ENCODE data around the gene KRTAP10-6. TPM values are rescaled to one million over a fixed set of nuclear protein-coding genes. Genes with fewer than 3 reads are reported as not detected.
A peak's percentile ranks its signal among the peaks of the same experiment; 100 is the strongest.
"Not testable (repeated sequence)": the region's sequence is repeated elsewhere in the genome, so short reads cannot be mapped to it uniquely, and the experiment has no call there.

The KRTAP10-6 gene
- total RNA-seq, 1 donor from 2014 or later: not detected

DNA sequence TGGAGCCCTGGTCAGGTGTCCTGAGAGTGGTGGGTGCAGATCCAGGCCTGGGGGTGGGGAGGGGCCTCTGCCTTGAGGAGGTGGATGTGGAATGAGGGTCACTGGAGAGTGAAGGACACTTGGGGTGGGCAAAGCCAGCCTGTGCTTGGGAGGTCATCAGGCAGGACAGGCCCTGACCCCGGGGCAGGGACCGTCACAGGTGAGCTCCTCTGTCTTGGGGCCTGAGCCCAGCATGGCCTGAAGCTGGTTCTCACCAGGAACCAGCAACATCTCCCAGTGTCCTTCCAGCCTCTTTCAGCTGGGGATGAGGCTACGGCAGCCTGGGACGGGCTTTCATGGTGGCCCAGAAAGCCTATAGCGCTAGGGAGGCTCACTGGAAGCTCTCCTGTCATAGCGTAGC is 40.2 kb downstream of the KRTAP10-6 start:
- Histone ChIP-seq H3K4me3 (no peak overlapping the region), H3K36me3 (no peaks in the 10 kb centered on the region), H3K4me1 (no peaks in the 10 kb centered on the region), H3K9me3 (no peaks in the 10 kb centered on the region), H3K27ac (no peak overlapping the region), H3K27me3 (peaks cover 18% of the 10 kb centered on the region)
- intact Hi-C loops (cut with DNase I): no loop called here
- peak; percentile 10 for ATAC-seq
- no peak for TF ChIP-seq CTCF (IDR thresholded peaks at IDR 0.05)
- DNase-seq: peak; percentile 40

GRCh38 chr21:44551340-44551961 is 40.9 kb downstream of the KRTAP10-6 start, which contains the start of gene KRTAP10-2:
Gene KRTAP10-2, minus strand, starts transcription at chr21:44551505. Its CDS starts 47 bp downstream, at chr21:44551458.
- no peak within 1 kb of the TSS for H3K4me3 ChIP-seq
- DNase-seq (peak; percentile 60), ATAC-seq (no peak)
- no peaks in the 10 kb centered on the region for H3K9me3 ChIP-seq
- H3K27me3 ChIP-seq: peaks cover 16% of the 10 kb centered on the region
- H3K36me3 ChIP-seq: no peaks in the 10 kb centered on the region
- intact Hi-C loops (cut with DNase I): no loop called here
- no peaks in the 10 kb centered on the region for H3K4me1 ChIP-seq
- TF ChIP-seq CTCF (IDR thresholded peaks at IDR 0.05): no peak
- H3K27ac ChIP-seq: no peak within 1 kb of the TSS

DNA sequence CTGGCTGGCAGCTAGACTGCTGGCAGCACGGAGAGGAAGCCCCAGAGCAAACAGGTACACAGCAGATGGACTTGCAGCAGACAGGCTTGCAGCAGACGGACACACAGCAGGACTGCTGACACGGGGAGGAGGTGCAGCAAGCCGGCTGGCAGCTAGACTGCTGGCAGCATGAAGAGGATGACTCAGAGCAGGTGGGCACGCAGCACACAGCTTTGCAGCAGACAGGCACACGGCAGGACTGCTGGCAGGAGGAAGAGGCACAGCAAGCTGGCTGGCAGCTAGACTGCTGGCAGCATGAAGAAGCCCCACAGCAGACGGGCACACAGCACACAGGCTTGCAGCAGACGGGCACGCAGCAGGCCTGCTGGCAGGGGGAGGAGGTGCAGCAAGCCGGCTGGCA is 41.5 kb downstream of the KRTAP10-6 start:
- no peaks in the 10 kb centered on the region for H3K36me3 ChIP-seq
- intact Hi-C loops (cut with DNase I): no loop called here
- H3K4me3 ChIP-seq: no peak overlapping the region
- no peak for ATAC-seq
- H3K9me3 ChIP-seq: no peaks in the 10 kb centered on the region
- H3K27ac ChIP-seq: no peak overlapping the region
- TF ChIP-seq CTCF (IDR thresholded peaks at IDR 0.05): no peak
- peak; percentile 52 for DNase-seq
- H3K27me3 ChIP-seq: peaks cover 14% of the 10 kb centered on the region
- H3K4me1 ChIP-seq: no peaks in the 10 kb centered on the region

- H3K9me3 ChIP-seq; intact Hi-C loops (cut with DNase I); H3K4me3 ChIP-seq; H3K36me3 ChIP-seq; ATAC-seq; H3K27ac ChIP-seq; H3K4me1 ChIP-seq: not testable (repeated sequence)
- peak; percentile 64 for DNase-seq
- peaks cover 13% of the 10 kb centered on the region for H3K27me3 ChIP-seq
These were observed 42.0 kb downstream of the KRTAP10-6 start for GRCh38 chr21:44550285-44550684.

DNA sequence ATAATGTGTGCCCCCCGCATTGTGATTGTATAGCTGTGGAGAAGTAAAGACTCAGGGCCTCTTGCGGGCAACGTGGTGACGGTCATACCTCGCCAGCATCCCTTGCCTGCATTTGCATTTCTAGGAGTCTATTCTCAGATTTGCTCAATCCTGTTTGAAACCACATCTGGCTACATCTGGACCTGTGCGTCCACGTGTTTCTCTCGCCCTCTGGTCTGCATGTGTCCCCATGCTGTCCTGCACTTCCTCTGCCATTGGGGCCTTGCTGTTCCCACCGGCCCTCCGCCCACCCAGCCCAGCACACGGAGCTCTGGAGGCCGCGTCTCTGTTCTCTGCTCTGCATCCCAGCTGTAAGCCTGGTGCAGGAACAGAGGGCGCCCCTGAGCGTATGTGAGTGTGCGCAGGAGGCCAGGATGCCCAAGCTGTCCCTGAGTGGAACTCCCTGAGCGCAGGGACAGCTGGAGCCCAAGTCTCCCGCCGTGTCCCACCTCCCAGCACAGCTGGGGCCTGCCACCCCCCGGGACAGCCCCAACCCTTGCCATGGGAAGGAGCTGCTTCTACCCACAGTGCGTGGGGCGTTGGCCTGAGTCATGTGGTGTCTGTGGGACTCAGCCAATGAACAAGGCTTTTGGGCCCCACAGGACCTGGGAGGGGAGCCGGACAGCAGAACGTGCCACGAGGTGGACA is 42.6 kb downstream of the KRTAP10-6 start:
- Histone ChIP-seq H3K27me3 (peaks cover 13% of the 10 kb centered on the region), H3K9me3 (no peaks in the 10 kb centered on the region), H3K4me3 (no peak overlapping the region), H3K36me3 (no peaks in the 10 kb centered on the region), H3K27ac (no peak overlapping the region), H3K4me1 (no peaks in the 10 kb centered on the region)
- DNase-seq (peak; percentile 41), ATAC-seq (peak; percentile 36)
- intact Hi-C loops (cut with DNase I): no loop called here
- no peak for TF ChIP-seq CTCF (IDR thresholded peaks at IDR 0.05)

- Histone ChIP-seq H3K27ac (no peak overlapping the region), H3K27me3 (peaks cover 13% of the 10 kb centered on the region), H3K4me3 (no peak overlapping the region), H3K36me3 (no peaks in the 10 kb centered on the region), H3K4me1 (no peaks in the 10 kb centered on the region), H3K9me3 (no peaks in the 10 kb centered on the region)
- intact Hi-C loops (cut with DNase I): no loop called here
- ATAC-seq (no peak), DNase-seq (no peak)
- no peak for TF ChIP-seq CTCF (IDR thresholded peaks at IDR 0.05)
These were observed 43.4 kb downstream of the KRTAP10-6 start for GRCh38 chr21:44548922-44549321.
